WTC11 (cell line): ENCODE results near the gene DBET.
"Not testable (repeated sequence)": the region's sequence is repeated elsewhere in the genome, so short reads cannot be mapped to it uniquely, and the experiment has no call there.

Experiments used
- FOXK1 ChIP-seq: sonication (generic); formaldehyde crosslinking; IDR thresholded peaks from 2 replicates; pipeline ENCODE4 v1.8.0; 2022; ENCODE audit warnings: mild to moderate bottlenecking, moderate library complexity, missing genetic modification reagents
- MLX ChIP-seq: sonication (generic); formaldehyde crosslinking; IDR thresholded peaks from 2 replicates; pipeline ENCODE4 v1.8.1; 2023; ENCODE audit warnings: mild to moderate bottlenecking, missing genetic modification reagents, moderate library complexity
- TF ChIP-seq, protein P1 (sequence below): fragments of 200-600 bp; IDR thresholded peaks from 2 replicates; pipeline ENCODE4 v1.8.0; 2022; ENCODE audit warnings: antibody characterized with exemption

DNA sequence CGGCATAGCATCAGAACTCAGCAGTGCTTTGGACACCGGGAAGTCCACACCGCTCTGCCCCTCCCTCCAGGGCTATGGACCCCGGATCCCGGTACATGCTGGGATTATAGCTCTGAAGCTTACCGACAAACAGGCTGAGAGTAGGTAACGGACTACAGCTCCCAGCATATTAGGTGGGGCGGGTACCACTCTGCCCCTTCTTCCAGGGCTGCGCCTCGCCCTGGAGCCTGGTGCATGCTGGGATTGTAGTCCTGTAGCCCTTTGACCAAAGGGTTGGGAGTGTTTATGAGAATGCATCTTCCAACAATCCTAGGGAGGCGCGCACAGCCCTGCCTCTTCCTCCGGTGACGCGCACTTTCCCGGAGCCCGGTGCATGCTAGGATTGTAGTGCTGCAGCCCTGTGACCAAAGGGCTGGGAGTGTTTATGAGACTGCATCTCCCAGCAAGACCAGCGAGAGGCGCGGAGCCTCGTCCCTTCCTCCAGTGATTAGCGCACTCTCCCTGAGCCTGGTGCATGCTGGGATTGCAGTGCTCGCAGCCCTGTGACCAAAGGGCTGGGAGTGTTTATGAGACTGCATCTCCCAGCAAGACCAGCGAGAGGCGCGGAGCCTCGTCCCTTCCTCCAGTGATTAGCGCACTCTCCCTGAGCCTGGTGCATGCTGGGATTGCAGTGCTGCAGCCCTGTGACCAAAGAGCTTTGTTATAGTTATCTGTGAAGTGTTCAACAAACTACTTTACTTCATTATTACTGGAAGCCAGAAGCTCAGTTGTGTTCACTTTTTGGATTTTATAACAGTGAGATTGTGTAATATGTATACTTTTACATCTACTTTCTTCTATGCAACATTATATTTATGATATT is 14.7 kb upstream of the DBET start:
- TF ChIP-seq, protein P1, sequence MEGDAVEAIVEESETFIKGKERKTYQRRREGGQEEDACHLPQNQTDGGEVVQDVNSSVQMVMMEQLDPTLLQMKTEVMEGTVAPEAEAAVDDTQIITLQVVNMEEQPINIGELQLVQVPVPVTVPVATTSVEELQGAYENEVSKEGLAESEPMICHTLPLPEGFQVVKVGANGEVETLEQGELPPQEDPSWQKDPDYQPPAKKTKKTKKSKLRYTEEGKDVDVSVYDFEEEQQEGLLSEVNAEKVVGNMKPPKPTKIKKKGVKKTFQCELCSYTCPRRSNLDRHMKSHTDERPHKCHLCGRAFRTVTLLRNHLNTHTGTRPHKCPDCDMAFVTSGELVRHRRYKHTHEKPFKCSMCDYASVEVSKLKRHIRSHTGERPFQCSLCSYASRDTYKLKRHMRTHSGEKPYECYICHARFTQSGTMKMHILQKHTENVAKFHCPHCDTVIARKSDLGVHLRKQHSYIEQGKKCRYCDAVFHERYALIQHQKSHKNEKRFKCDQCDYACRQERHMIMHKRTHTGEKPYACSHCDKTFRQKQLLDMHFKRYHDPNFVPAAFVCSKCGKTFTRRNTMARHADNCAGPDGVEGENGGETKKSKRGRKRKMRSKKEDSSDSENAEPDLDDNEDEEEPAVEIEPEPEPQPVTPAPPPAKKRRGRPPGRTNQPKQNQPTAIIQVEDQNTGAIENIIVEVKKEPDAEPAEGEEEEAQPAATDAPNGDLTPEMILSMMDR, result not testable (repeated sequence)
- not testable (repeated sequence) for TF ChIP-seq FOXK1, MLX (CRISPR knock-in tag)
